ENCODE data around the gene COL1A1. TPM values are rescaled to one million over a fixed set of nuclear protein-coding genes. Genes with fewer than 3 reads are reported as not detected.

Gene COL1A1
- total and polyA plus RNA-seq, 2 of the 13 experiments (the other 11 are each of a cell fraction or from before 2014, with no cell fraction given): 0.05 TPM; not detected in 1

DNA sequence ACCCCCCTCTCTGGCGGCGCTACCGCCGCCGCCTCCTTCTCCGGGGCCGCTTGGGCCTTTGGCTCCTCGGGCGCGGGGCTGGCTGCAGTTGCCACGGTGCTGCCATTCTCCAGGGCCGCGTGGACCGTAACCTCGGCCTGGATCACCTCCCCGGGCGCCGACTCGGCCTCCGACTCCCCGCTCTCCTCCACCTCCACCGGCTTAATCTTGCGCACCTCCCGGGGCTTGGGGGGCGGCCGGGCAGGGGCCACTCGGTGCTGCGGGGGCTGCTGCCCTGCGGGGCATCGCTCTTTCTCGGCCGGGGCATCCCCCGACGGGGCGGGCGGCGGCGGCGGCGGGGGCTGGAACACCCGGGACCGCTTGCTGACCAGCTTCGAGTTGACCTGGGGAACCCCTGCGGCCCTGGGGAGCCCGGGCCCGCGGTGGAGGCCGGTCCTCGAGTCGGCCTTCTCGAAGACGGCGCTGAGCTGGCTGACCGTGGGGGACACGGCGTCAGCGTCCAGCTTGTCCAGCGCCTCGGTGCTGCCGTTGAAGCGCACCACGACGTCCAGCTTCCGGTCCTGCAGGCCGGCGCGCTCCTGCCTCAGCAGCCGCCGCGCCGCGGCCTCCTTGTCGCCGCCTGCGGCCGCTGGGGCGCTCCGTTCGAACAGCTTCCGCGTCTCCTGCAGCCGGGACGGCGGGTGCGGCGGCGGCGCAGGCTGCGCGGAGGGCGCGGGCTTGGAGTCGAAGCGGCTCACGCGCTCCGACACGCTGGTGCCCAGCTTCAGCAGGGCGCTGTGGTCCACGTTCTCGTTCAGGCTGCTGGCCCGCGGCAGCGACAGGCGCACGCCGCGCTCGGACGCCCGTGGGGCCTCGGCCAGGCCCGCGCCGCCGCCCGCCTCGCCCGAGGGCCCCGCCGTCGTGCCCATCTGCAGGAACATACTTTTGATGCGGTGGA, 51.7 kb downstream of the COL1A1 start:
- intact Hi-C loops (cut with micrococcal nuclease; ENCODE audit: unreplicated experiment) (no loop called here), in situ Hi-C loops (cut with HindIII; ENCODE audit: extremely low pct_ligation_motif_present, low pct_unique_long_range_greater_than_20kb) (no loop called here)
- ATAC-seq (peak; percentile 6), DNase-seq (ENCODE audit: low spot score) (no peak), FAIRE-seq (no peak)
- Histone ChIP-seq H3K4me2 (ENCODE audit: low read depth, low read length) (peak overlapping the region; percentile 100), H3K9ac (ENCODE audit: insufficient read depth, low read depth, low read length) (peak overlapping the region; percentile 83), H3K9me3 (ENCODE audit: low read length) (no peaks in the 10 kb centered on the region), H3K4me1 (ENCODE audit: insufficient read depth, low read length) (peaks cover 54% of the 10 kb centered on the region), H3K27ac (ENCODE audit: extremely low read length, insufficient read depth, low read length) (peak overlapping the region; percentile 95), H2AFZ (ENCODE audit: low read length) (no peak overlapping the region), H3K79me2 (ENCODE audit: insufficient read depth, low read length) (peaks cover 25% of the 10 kb centered on the region), H3K36me3 (replicated peaks in 1 of 2; ENCODE audit: control insufficient read depth in 1 of 2, insufficient read depth in 2 of 2, low read length in 2 of 2) (peaks cover 6 to 8% of the 10 kb centered on the region in 2 experiments; a peak in 4 of 5 replicates), H3K27me3 (ENCODE audit: control insufficient read depth in 1 of 2, insufficient read depth in 2 of 2, low read length in 2 of 2) (no peaks in the 10 kb centered on the region; a peak in 2 of 5 replicates), H4K20me1 (ENCODE audit: insufficient read depth, low read length) (peaks cover 11% of the 10 kb centered on the region; the same call in 1 of the 2 replicates), H3K4me3 (replicated peaks in 1 of 3; ENCODE audit: insufficient read depth in 1 of 3, low read depth in 2 of 3, low read length in 3 of 3) (peak overlapping the region; percentile 70 to 86 (median 84))
- POLR2A ChIA-PET: interaction anchor here (0.9 to 2.0 kb wide), 3 partner anchors 26 to 55 kb away, joined by 3 to 8 read pairs (median 4); partner anchors contain the start of gene PDK2
- BruUV-seq (replicated peaks): no TSS peak
- CTCF ChIA-PET (ENCODE audit: low intra/inter-chr PET ratio, low total read pairs): interaction anchor here (1.5 kb wide), 1 partner anchor 56 kb away, joined by 3 read pairs; no protein-coding TSS in a partner anchor
- WGBS (ENCODE audit: low lambda C conversion rate): 3% methylated on average over 45 of the region's 123 CpGs
- no peak; the same call in 1 of the 2 replicates for TF ChIP-seq KLF9 (CRISPR knock-in tag; IDR thresholded peaks at IDR 0.05; ENCODE audit: low read depth)
- TF ChIP-seq, protein P1, sequence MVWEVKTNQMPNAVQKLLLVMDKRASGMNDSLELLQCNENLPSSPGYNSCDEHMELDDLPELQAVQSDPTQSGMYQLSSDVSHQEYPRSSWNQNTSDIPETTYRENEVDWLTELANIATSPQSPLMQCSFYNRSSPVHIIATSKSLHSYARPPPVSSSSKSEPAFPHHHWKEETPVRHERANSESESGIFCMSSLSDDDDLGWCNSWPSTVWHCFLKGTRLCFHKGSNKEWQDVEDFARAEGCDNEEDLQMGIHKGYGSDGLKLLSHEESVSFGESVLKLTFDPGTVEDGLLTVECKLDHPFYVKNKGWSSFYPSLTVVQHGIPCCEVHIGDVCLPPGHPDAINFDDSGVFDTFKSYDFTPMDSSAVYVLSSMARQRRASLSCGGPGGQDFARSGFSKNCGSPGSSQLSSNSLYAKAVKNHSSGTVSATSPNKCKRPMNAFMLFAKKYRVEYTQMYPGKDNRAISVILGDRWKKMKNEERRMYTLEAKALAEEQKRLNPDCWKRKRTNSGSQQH (CRISPR knock-in tag; IDR thresholded peaks at IDR 0.05; ENCODE audit: low read depth): peak; percentile 86; the same call in 1 of the 2 replicates
- TF ChIP-seq, protein P2, sequence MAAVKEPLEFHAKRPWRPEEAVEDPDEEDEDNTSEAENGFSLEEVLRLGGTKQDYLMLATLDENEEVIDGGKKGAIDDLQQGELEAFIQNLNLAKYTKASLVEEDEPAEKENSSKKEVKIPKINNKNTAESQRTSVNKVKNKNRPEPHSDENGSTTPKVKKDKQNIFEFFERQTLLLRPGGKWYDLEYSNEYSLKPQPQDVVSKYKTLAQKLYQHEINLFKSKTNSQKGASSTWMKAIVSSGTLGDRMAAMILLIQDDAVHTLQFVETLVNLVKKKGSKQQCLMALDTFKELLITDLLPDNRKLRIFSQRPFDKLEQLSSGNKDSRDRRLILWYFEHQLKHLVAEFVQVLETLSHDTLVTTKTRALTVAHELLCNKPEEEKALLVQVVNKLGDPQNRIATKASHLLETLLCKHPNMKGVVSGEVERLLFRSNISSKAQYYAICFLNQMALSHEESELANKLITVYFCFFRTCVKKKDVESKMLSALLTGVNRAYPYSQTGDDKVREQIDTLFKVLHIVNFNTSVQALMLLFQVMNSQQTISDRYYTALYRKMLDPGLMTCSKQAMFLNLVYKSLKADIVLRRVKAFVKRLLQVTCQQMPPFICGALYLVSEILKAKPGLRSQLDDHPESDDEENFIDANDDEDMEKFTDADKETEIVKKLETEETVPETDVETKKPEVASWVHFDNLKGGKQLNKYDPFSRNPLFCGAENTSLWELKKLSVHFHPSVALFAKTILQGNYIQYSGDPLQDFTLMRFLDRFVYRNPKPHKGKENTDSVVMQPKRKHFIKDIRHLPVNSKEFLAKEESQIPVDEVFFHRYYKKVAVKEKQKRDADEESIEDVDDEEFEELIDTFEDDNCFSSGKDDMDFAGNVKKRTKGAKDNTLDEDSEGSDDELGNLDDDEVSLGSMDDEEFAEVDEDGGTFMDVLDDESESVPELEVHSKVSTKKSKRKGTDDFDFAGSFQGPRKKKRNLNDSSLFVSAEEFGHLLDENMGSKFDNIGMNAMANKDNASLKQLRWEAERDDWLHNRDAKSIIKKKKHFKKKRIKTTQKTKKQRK (IDR thresholded peaks at IDR 0.05; ENCODE audit: low read length): no peak
- peak; percentile 93 for TF ChIP-seq ZFY (CRISPR knock-in tag; IDR thresholded peaks at IDR 0.05)
- TF ChIP-seq SRSF9 (IDR thresholded peaks at IDR 0.05; ENCODE audit: borderline replicate concordance, insufficient read depth, low read depth, low read length, poor library complexity, severe bottlenecking): no peak
- peak; percentile 77; the same call in 1 of the 2 replicates for TF ChIP-seq ZSCAN31 (CRISPR knock-in tag; IDR thresholded peaks at IDR 0.05; ENCODE audit: low read depth)
- no peak for TF ChIP-seq NFE2L2 (IDR thresholded peaks at IDR 0.05; ENCODE audit: low read length)
- no peak for TF ChIP-seq EP300 (IDR thresholded peaks at IDR 0.05; ENCODE audit: low read depth in 2 of 2, low read length in 2 of 2)
- no peak for TF ChIP-seq EP300 (CRISPR knock-in tag; IDR thresholded peaks at IDR 0.05; ENCODE audit: borderline replicate concordance)
- TF ChIP-seq ZNF598 (CRISPR knock-in tag; IDR thresholded peaks at IDR 0.05; ENCODE audit: borderline replicate concordance): no peak
- TF ChIP-seq ZNF232 (CRISPR knock-in tag; IDR thresholded peaks at IDR 0.05; ENCODE audit: borderline replicate concordance): no peak
- no peak for TF ChIP-seq SETDB1 (CRISPR knock-in tag; IDR thresholded peaks at IDR 0.05; ENCODE audit: borderline replicate concordance)
- TF ChIP-seq ZNF782 (CRISPR knock-in tag; IDR thresholded peaks at IDR 0.05; ENCODE audit: borderline replicate concordance): no peak
- no peak for TF ChIP-seq ZNF484 (CRISPR knock-in tag; IDR thresholded peaks at IDR 0.05; ENCODE audit: borderline replicate concordance, low read depth)
- TF ChIP-seq MAZ (IDR thresholded peaks at IDR 0.05; ENCODE audit: borderline replicate concordance, low read depth, low read length): no peak
- peak; percentile 74; the same call in 1 of the 2 replicates for TF ChIP-seq MAZ (CRISPR knock-in tag; IDR thresholded peaks at IDR 0.05; ENCODE audit: low read depth)
- TF ChIP-seq ZNF605 (CRISPR knock-in tag; IDR thresholded peaks at IDR 0.05): peak; percentile 50; the same call in 1 of the 2 replicates
- no peak for TF ChIP-seq ZNF34 (CRISPR knock-in tag; IDR thresholded peaks at IDR 0.05; ENCODE audit: borderline replicate concordance)
- no peak for TF ChIP-seq NBN (conservative IDR thresholded peaks at IDR 0.05)
